Measurements from ENCODE around the gene NRG3.
"Not testable (repeated sequence)": the region's sequence is repeated elsewhere in the genome, so short reads cannot be mapped to it uniquely, and the experiment has no call there.

Gene NRG3

GRCh38 chr10:82319074-82319473, 444.1 kb downstream of the NRG3 start:
- no peak overlapping the region for H3K4me3 ChIP-seq (ENCODE audit: low read depth, low read length)
- DNase-seq (ENCODE audit: low read depth) = no peak
- no peak for TF ChIP-seq CTCF (IDR thresholded peaks at IDR 0.05; ENCODE audit: low read depth, low read length, missing control alignments)

GRCh38 chr10:82319562-82319961, 444.6 kb downstream of the NRG3 start:
- H3K4me3 ChIP-seq (ENCODE audit: low read depth, low read length) = no peak overlapping the region
- no peak for DNase-seq (ENCODE audit: low read depth)
- no peak for TF ChIP-seq CTCF (IDR thresholded peaks at IDR 0.05; ENCODE audit: low read depth, low read length, missing control alignments)

GRCh38 chr10:82321724-82322123, 446.7 kb downstream of the NRG3 start:
- TF ChIP-seq CTCF (IDR thresholded peaks at IDR 0.05; ENCODE audit: low read depth, low read length, missing control alignments) = no peak
- no peak overlapping the region for H3K4me3 ChIP-seq (ENCODE audit: low read depth, low read length)
- DNase-seq (ENCODE audit: low read depth) = no peak

GRCh38 chr10:82331716-82332115, 456.7 kb downstream of the NRG3 start:
- no peak overlapping the region for H3K4me3 ChIP-seq (ENCODE audit: low read depth, low read length)

GRCh38 chr10:82335831-82336230, 460.8 kb downstream of the NRG3 start:
- DNase-seq (ENCODE audit: low read depth) = no peak
- H3K4me3 ChIP-seq (ENCODE audit: low read depth, low read length) = no peak overlapping the region
- no peak for TF ChIP-seq CTCF (IDR thresholded peaks at IDR 0.05; ENCODE audit: low read depth, low read length, missing control alignments)

More at GRCh38 chr10:82331716-82332115, 456.7 kb downstream of the NRG3 start:
- TF ChIP-seq CTCF (IDR thresholded peaks at IDR 0.05; ENCODE audit: low read depth, low read length, missing control alignments) = no peak
- no peak for DNase-seq (ENCODE audit: low read depth)

GRCh38 chr10:82340166-82340565, 465.2 kb downstream of the NRG3 start:
- TF ChIP-seq CTCF (IDR thresholded peaks at IDR 0.05; ENCODE audit: low read depth, low read length, missing control alignments) = no peak
- DNase-seq (ENCODE audit: low read depth) = no peak
- no peak overlapping the region for H3K4me3 ChIP-seq (ENCODE audit: low read depth, low read length)

GRCh38 chr10:82349590-82349989, 474.6 kb downstream of the NRG3 start:
- not testable (repeated sequence) for H3K4me3 ChIP-seq (ENCODE audit: low read depth, low read length)

GRCh38 chr10:82353381-82353780, 478.4 kb downstream of the NRG3 start:
- no peak overlapping the region for H3K4me3 ChIP-seq (ENCODE audit: low read depth, low read length)
- TF ChIP-seq CTCF (IDR thresholded peaks at IDR 0.05; ENCODE audit: low read depth, low read length, missing control alignments) = no peak
- DNase-seq (ENCODE audit: low read depth) = no peak

More at GRCh38 chr10:82349590-82349989, 474.6 kb downstream of the NRG3 start:
- not testable (repeated sequence) for DNase-seq (ENCODE audit: low read depth)

Measured in GM12864 (cell line).